Fibroblast of pulmonary artery (primary cell): ENCODE data around the gene SMG1.

ENCODE experiments used
- DNase-seq: peaks from one replicate; pipeline ENCODE4 v3.0.0-alpha.2; 2010; ENCODE audit warnings: low read depth
- H3K4me3 ChIP-seq: replicated peaks from 2 replicates; pipeline ENCODE4 v1.5.1; 2011; ENCODE audit warnings: low read depth, mild to moderate bottlenecking, control low read depth, low read length, moderate library complexity
- CTCF ChIP-seq: IDR thresholded peaks from 2 replicates; pipeline ENCODE4 v1.5.1; 2011; ENCODE audit warnings: mild to moderate bottlenecking, control low read depth, low read length, inconsistent platforms; ENCODE audit errors: missing control alignments

The SMG1 gene

GRCh38 chr16:18816286-18816685 lies 109.9 kb downstream of the SMG1 start:
- no peak for DNase-seq
- no peak overlapping the region for H3K4me3 ChIP-seq
- no peak for TF ChIP-seq CTCF

- no peak overlapping the region for H3K4me3 ChIP-seq
- TF ChIP-seq CTCF = no peak
- no peak for DNase-seq
These were observed 114.3 kb downstream of the SMG1 start for GRCh38 chr16:18811925-18812324.

- no peak for DNase-seq
- no peak for TF ChIP-seq CTCF
- H3K4me3 ChIP-seq = no peak overlapping the region
These were observed 117.0 kb downstream of the SMG1 start for GRCh38 chr16:18809165-18809564.

- DNase-seq = no peak
- TF ChIP-seq CTCF = no peak
- H3K4me3 ChIP-seq = no peak overlapping the region
These were observed 120.9 kb downstream of the SMG1 start for GRCh38 chr16:18805257-18805773.

- DNase-seq = peak; percentile 8
- no peak overlapping the region for H3K4me3 ChIP-seq
- no peak for TF ChIP-seq CTCF
These were observed 121.7 kb downstream of the SMG1 start for GRCh38 chr16:18804540-18804939.

GRCh38 chr16:18803569-18804462 lies 122.4 kb downstream of the SMG1 start:
- no peak for TF ChIP-seq CTCF
- peak; percentile 62 for DNase-seq
- H3K4me3 ChIP-seq = no peak overlapping the region
